A549 treated with AZD9567 at 1 μM for 4 hours (cell line): ENCODE results near the gene CCDC157. TPM values are rescaled to one million over a fixed set of nuclear protein-coding genes. Genes with fewer than 3 reads are reported as not detected.

ENCODE experiments used
- total RNA-seq: library from RNA; stranded (reverse); fragments of 200-300 nt; extraction: Qiagen RNA extraction; gene quantifications from 5 replicates; pipeline ENCODE4 v1.2.3, GENCODE V29; 2022; ENCODE audit not compliant: insufficient read depth

Gene CCDC157
- total RNA-seq = 3.1 to 3.6 TPM (median 3.3 TPM) in 5 replicates

GRCh38 chr22:30356449-30357235 lies at the start of gene CCDC157, which contains the start of gene SF3A1:
TSS of gene CCDC157 (plus strand) at chr22:30357007. CDS start at chr22:30366001, 8,994 bp downstream.
TSS of gene SF3A1 (minus strand) at chr22:30356894. CDS start at chr22:30356792, 102 bp downstream.

GRCh38 chr22:30326706-30327362 lies 30.0 kb upstream of the CCDC157 start, which contains the start of gene TBC1D10A:
TSS of gene TBC1D10A (minus strand) at chr22:30326941. CDS start at chr22:30326881, 60 bp downstream.

GRCh38 chr22:30386960-30387827 lies 30.4 kb downstream of the CCDC157 start, which contains the start of gene RNF215:
TSS of gene RNF215 (minus strand) at chr22:30387411. CDS start at chr22:30387313, 98 bp downstream.

GRCh38 chr22:30396871-30397655 lies 40.3 kb downstream of the CCDC157 start, which contains the start of gene SEC14L2:
TSS of gene SEC14L2 (plus strand) at chr22:30397018. CDS start at chr22:30397117, 99 bp downstream.

GRCh38 chr22:30425616-30426387 lies 69.0 kb downstream of the CCDC157 start, which contains the start of gene MTFP1:
TSS of gene MTFP1 (plus strand) at chr22:30425768. CDS start at chr22:30425880, 112 bp downstream.

Other genes starting within 250 kb of the CCDC157 start
- 14.1 to 30.4 TPM (median 28.0 TPM) in 5 replicates for gene LIF, start 110.2 kb upstream of the CCDC157 start, total RNA-seq
- gene OSM, start 90.2 kb upstream of the CCDC157 start, total RNA-seq = 0.07 TPM in 1 of 5 replicates, not detected in the others
- 6.5 to 11.9 TPM (median 6.8 TPM) in 5 replicates for gene CASTOR1, start 67.5 kb upstream of the CCDC157 start, total RNA-seq
- 9.9 to 14.7 TPM (median 11.0 TPM) in 5 replicates for gene TBC1D10A, start 30.1 kb upstream of the CCDC157 start, total RNA-seq
- 50.9 to 68.2 TPM (median 61.9 TPM) in 5 replicates for gene SF3A1, start 113 bp upstream of the CCDC157 start, total RNA-seq
- 10.8 to 23.2 TPM (median 21.5 TPM) in 5 replicates for gene RNF215, start 30.4 kb downstream of the CCDC157 start, total RNA-seq
- gene SEC14L2, start 40.0 kb downstream of the CCDC157 start, total RNA-seq = 52.2 to 94.4 TPM (median 77.1 TPM) in 5 replicates
- gene MTFP1, start 68.8 kb downstream of the CCDC157 start, total RNA-seq = 64.8 to 68.9 TPM (median 67.0 TPM) in 5 replicates
- gene SEC14L3, start 115.0 kb downstream of the CCDC157 start, total RNA-seq = not detected in 5 replicates
- gene SEC14L4, start 148.7 kb downstream of the CCDC157 start, total RNA-seq = 4.9 to 6.1 TPM (median 5.5 TPM) in 5 replicates
- not detected in 5 replicates for gene SEC14L6, start 189.7 kb downstream of the CCDC157 start, total RNA-seq
- gene GAL3ST1, start 217.7 kb downstream of the CCDC157 start, total RNA-seq = 6.2 to 8.1 TPM (median 7.0 TPM) in 5 replicates
- gene PES1, start 234.9 kb downstream of the CCDC157 start, total RNA-seq = 100 to 140 TPM (median 106 TPM) in 5 replicates